Spleen (tissue), 7 donors: ENCODE results near the gene VPS35L.

Source experiments
- POLR2A ChIP-seq, 3 donors: fragments of 450-650 bp; IDR thresholded peaks; one replicate each; pipeline ENCODE4 v1.5.1; 2017; ENCODE audit warnings: antibody characterized with exemption in 3 of 3, mild to moderate bottlenecking in 1 of 3
- TF ChIP-seq, protein P1 (sequence below), 11 experiments: fragments of 200-600 bp in 7 of 11; fragments of 450-650 bp in 4 of 11; sonication (generic) in 4 of 11; IDR thresholded peaks in 8 of 11; conservative IDR thresholded peaks in 3 of 11; 1 replicate in 7 of 11; 2 replicates in 4 of 11; pipeline versions ENCODE4 v1.4.0 to v1.8.0; 2016 to 2021; ENCODE audit warnings: antibody characterized with exemption in 11 of 11, inconsistent platforms in 4 of 11, mild to moderate bottlenecking in 1 of 11
- donor health status: DM: no; HTN: no; CAD: no; lungs with moderate emphysema.
- donor health status: DM: no; HTN: no; CAD: no.
- donor health status: DM: no; HTN: no; CAD: no.

DNA sequence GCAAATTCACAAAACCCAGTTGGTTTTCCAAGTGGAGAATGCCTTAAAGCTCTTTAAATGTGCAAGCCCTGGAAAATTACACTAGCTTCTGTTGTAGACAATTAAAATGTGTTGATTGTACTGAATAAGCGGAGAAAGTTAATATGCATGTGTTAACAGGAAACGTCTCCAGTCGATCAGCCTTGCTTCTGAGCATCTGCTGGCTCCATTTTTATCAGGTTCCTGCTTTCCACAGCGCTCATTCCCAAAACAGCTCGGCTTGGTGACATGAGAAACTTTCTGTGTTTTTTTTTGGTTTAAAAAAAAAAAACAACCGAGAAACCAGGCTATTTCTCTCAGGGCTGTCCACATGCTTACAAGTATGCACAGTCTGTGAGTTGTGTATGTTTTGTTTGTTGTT lies 60.7 kb downstream of the VPS35L start:
- TF ChIP-seq POLR2A (IDR thresholded peaks at IDR 0.05) = no peak
- TF ChIP-seq, protein P1, sequence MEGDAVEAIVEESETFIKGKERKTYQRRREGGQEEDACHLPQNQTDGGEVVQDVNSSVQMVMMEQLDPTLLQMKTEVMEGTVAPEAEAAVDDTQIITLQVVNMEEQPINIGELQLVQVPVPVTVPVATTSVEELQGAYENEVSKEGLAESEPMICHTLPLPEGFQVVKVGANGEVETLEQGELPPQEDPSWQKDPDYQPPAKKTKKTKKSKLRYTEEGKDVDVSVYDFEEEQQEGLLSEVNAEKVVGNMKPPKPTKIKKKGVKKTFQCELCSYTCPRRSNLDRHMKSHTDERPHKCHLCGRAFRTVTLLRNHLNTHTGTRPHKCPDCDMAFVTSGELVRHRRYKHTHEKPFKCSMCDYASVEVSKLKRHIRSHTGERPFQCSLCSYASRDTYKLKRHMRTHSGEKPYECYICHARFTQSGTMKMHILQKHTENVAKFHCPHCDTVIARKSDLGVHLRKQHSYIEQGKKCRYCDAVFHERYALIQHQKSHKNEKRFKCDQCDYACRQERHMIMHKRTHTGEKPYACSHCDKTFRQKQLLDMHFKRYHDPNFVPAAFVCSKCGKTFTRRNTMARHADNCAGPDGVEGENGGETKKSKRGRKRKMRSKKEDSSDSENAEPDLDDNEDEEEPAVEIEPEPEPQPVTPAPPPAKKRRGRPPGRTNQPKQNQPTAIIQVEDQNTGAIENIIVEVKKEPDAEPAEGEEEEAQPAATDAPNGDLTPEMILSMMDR (IDR thresholded peaks at IDR 0.05 in 8 of 11, conservative IDR thresholded peaks at IDR 0.05 in 3 of 11) = no peak
